Keratinocyte (primary cell): Measurements from ENCODE around the gene MAPKAPK5. TPM values are rescaled to one million over a fixed set of nuclear protein-coding genes. Genes with fewer than 3 reads are reported as not detected.

Experiments used
- DNase-seq: peaks from one replicate; pipeline ENCODE4 v3.0.0-alpha.2; 2011; ENCODE audit warnings: low read depth, missing footprints, low spot score
- FAIRE-seq: peaks from 2 replicates; lab custom pipeline; 2011; peaks lifted over from hg19 to GRCh38; lab: Jason Lieb, UNC
- H2AFZ ChIP-seq: 2 replicates; pipeline ENCODE4 v1.6.0; 2012; ENCODE audit warnings: low read length, control low read depth, inconsistent platforms; ENCODE audit not compliant: control insufficient read depth
- H3K27ac ChIP-seq: 2 replicates; pipeline ENCODE4 v1.5.1; 2011; ENCODE audit warnings: low read length; ENCODE audit not compliant: control insufficient read depth, insufficient read depth
- H3K27me3 ChIP-seq: 3 replicates; pipeline ENCODE4 v1.6.0; 2011; ENCODE audit warnings: low read length; ENCODE audit not compliant: control insufficient read depth, insufficient read depth; ENCODE audit errors: extremely low read depth
- H3K36me3 ChIP-seq, 2 experiments: 2 replicates in 1 of 2; 3 replicates in 1 of 2; pipeline ENCODE4 v1.5.1; 2011; ENCODE audit warnings: low read length in 2 of 2, mild to moderate bottlenecking in 1 of 2; ENCODE audit not compliant: control insufficient read depth in 2 of 2, insufficient read depth in 2 of 2; ENCODE audit errors: extremely low read depth in 1 of 2
- H3K4me1 ChIP-seq: 3 replicates; pipeline ENCODE4 v1.5.1; 2011; ENCODE audit warnings: low read length; ENCODE audit not compliant: control insufficient read depth, insufficient read depth; ENCODE audit errors: extremely low read depth
- H3K4me2 ChIP-seq: 3 replicates; pipeline ENCODE4 v1.6.0; 2011; ENCODE audit warnings: low read depth, low read length; ENCODE audit not compliant: control insufficient read depth, insufficient read depth; ENCODE audit errors: extremely low read depth
- H3K4me3 ChIP-seq, 3 experiments: fragments of 200-600 bp in 1 of 3; sonication (generic) in 1 of 3; 2 replicates in 2 of 3; 3 replicates in 1 of 3; pipeline ENCODE4 v1.5.1; 2011 to 2016; ENCODE audit warnings: low read length in 3 of 3, mild to moderate bottlenecking in 3 of 3, control low read depth in 2 of 3, inconsistent platforms in 1 of 3, low read depth in 1 of 3, mixed read lengths in 1 of 3, mixed run types in 1 of 3, moderate library complexity in 1 of 3; ENCODE audit not compliant: control insufficient read depth in 2 of 3, insufficient read depth in 2 of 3; ENCODE audit errors: extremely low read depth in 1 of 3
- H3K79me2 ChIP-seq: 2 replicates; pipeline ENCODE4 v1.6.0; 2012; ENCODE audit warnings: low read length; ENCODE audit not compliant: control insufficient read depth, insufficient read depth
- H3K9ac ChIP-seq: 3 replicates; pipeline ENCODE4 v1.6.0; 2011; ENCODE audit warnings: low read length; ENCODE audit not compliant: control insufficient read depth, insufficient read depth; ENCODE audit errors: extremely low read depth
- H3K9me1 ChIP-seq: 3 replicates; pipeline ENCODE4 v1.6.0; 2011; ENCODE audit warnings: low read length; ENCODE audit not compliant: control insufficient read depth, insufficient read depth; ENCODE audit errors: extremely low read depth
- H3K9me3 ChIP-seq: 2 replicates; pipeline ENCODE4 v1.5.1; 2012; ENCODE audit warnings: low read depth, low read length; ENCODE audit not compliant: control insufficient read depth
- H4K20me1 ChIP-seq: 3 replicates; pipeline ENCODE4 v1.6.0; 2011; ENCODE audit warnings: low read length; ENCODE audit not compliant: control insufficient read depth, insufficient read depth; ENCODE audit errors: extremely low read depth
- CTCF ChIP-seq, 3 experiments: IDR thresholded peaks in 1 of 3; conservative IDR thresholded peaks in 1 of 3; optimal IDR thresholded peaks in 1 of 3; 2 replicates in 2 of 3; 3 replicates in 1 of 3; pipeline versions ENCODE3 to v1.5.1; 2011; ENCODE audit warnings: low read length in 3 of 3, mild to moderate bottlenecking in 3 of 3, moderate library complexity in 2 of 3, control low read depth in 1 of 3, inconsistent platforms in 1 of 3; ENCODE audit not compliant: insufficient read depth in 2 of 3; ENCODE audit errors: extremely low read depth in 1 of 3
- EZH2 ChIP-seq: IDR thresholded peaks from one replicate; pipeline ENCODE4 v1.6.1; 2012; ENCODE audit warnings: inconsistent platforms, mild to moderate bottlenecking, low read length, moderate library complexity
- dilution Hi-C: fragments of 300-500 bp; cut with MboI; formaldehyde crosslinking; loops from one replicate; pipeline ENCODE4 v1.7.0; 2020; ENCODE audit warnings: low sequenced_read_pairs; ENCODE audit not compliant: extremely low pct_ligation_motif_present
- polyA plus RNA-seq, 5 experiments: library from polyadenylated mRNA; depleted of rRNA in 3 of 5; stranded (reverse) in 3 of 5; stranded (forward) in 1 of 5; unstranded in 1 of 5; fragments of >200 nt; gene quantifications; 1 replicate in 1 of 5; 2 replicates in 3 of 5; 3 replicates in 1 of 5; pipeline versions ENCODE4 v1.2.1 to v1.2.3, GENCODE V29; 2011 to 2012; ENCODE audit warnings: missing spikeins in 2 of 5, low read depth in 1 of 5, low replicate concordance in 1 of 5

Gene MAPKAPK5
- polyA plus RNA-seq, 1 donor (not counting 4 experiments of a cell fraction or from before 2014, with no cell fraction given), result 39.1 TPM

GRCh38 chr12:111826992-111827391 is 15.0 kb upstream of the MAPKAPK5 start:
- dilution Hi-C loops, result no loop called here
- FAIRE-seq, result no peak

GRCh38 chr12:111827907-111828306 is 14.1 kb upstream of the MAPKAPK5 start:
- no peak for FAIRE-seq
- H3K4me2 ChIP-seq, result no peak overlapping the region

More at GRCh38 chr12:111826992-111827391, 15.0 kb upstream of the MAPKAPK5 start:
- no peak overlapping the region for H3K4me2 ChIP-seq
- H3K4me1 ChIP-seq, result no peaks in the 10 kb centered on the region
- no peaks in the 10 kb centered on the region for H3K27me3 ChIP-seq
- no peaks in the 10 kb centered on the region for H4K20me1 ChIP-seq
- no peak overlapping the region for H3K27ac ChIP-seq
- no peak overlapping the region for H3K9ac ChIP-seq
- TF ChIP-seq CTCF (optimal IDR thresholded peaks at IDR 0.05 in 1 of 3, IDR thresholded peaks at IDR 0.05 in 1 of 3, conservative IDR thresholded peaks at IDR 0.05 in 1 of 3; ENCODE audit: extremely low read depth in 1 of 3, insufficient read depth in 2 of 3, low read length in 3 of 3) (no peak), EZH2 (no peak)
- no peaks in the 10 kb centered on the region for H3K9me3 ChIP-seq
- no peak overlapping the region for H2AFZ ChIP-seq
- no peak overlapping the region for H3K4me3 ChIP-seq
- H3K79me2 ChIP-seq, result no peaks in the 10 kb centered on the region
- no peak for DNase-seq
- H3K36me3 ChIP-seq, result no peaks in the 10 kb centered on the region
- no peaks in the 10 kb centered on the region for H3K9me1 ChIP-seq

More at GRCh38 chr12:111827907-111828306, 14.1 kb upstream of the MAPKAPK5 start:
- Histone ChIP-seq H4K20me1 (no peaks in the 10 kb centered on the region), H3K4me3 (no peak overlapping the region), H3K27ac (no peak overlapping the region), H2AFZ (no peak overlapping the region), H3K36me3 (no peaks in the 10 kb centered on the region), H3K4me1 (no peaks in the 10 kb centered on the region), H3K79me2 (no peaks in the 10 kb centered on the region), H3K27me3 (no peaks in the 10 kb centered on the region), H3K9ac (no peak overlapping the region), H3K9me3 (no peaks in the 10 kb centered on the region), H3K9me1 (no peaks in the 10 kb centered on the region)
- dilution Hi-C loops, result no loop called here
- DNase-seq, result no peak
- no peak for TF ChIP-seq EZH2
- TF ChIP-seq CTCF (optimal IDR thresholded peaks at IDR 0.05 in 1 of 3, IDR thresholded peaks at IDR 0.05 in 1 of 3, conservative IDR thresholded peaks at IDR 0.05 in 1 of 3; ENCODE audit: extremely low read depth in 1 of 3, insufficient read depth in 2 of 3, low read length in 3 of 3), result no peak
